ENCODE results near the gene PHLDB2. TPM values are rescaled to one million over a fixed set of nuclear protein-coding genes. Genes with fewer than 3 reads are reported as not detected.

The PHLDB2 gene
- total RNA-seq, 1 experiment from 2014 or later: 13.2 TPM

GRCh38 chr3:111812701-111813100, 46.4 kb upstream of the PHLDB2 start:
- Histone ChIP-seq H3K23ac (ENCODE audit: insufficient read length, low read depth, low read length) (no peak overlapping the region), H3K9ac (ENCODE audit: extremely low read depth, insufficient read length, low read length) (no peak overlapping the region), H2AK5ac (ENCODE audit: insufficient read length, low read length) (no peak overlapping the region), H3K4ac (ENCODE audit: low read depth, low read length) (no peak overlapping the region), H3K56ac (ENCODE audit: insufficient read length, low read depth, low read length) (no peak overlapping the region), H3K4me1 (ENCODE audit: insufficient read depth, low read length) (no peaks in the 10 kb centered on the region), H2BK12ac (ENCODE audit: insufficient read length, low read depth, low read length) (no peak overlapping the region), H3T11ph (ENCODE audit: low read length) (no peak overlapping the region), H2AFZ (ENCODE audit: low read length) (no peak overlapping the region), H3K9me3 (ENCODE audit: control insufficient read depth, low read depth, low read length) (no peaks in the 10 kb centered on the region), H3K27ac (ENCODE audit: insufficient read length, low read depth, low read length) (no peak overlapping the region), H2BK120ac (ENCODE audit: low read depth, low read length, poor library complexity, severe bottlenecking) (no peak overlapping the region), H4K91ac (ENCODE audit: insufficient read length, low read depth, low read length) (no peak overlapping the region), H4K5ac (ENCODE audit: insufficient read length, low read depth, low read length) (no peak overlapping the region), H4K8ac (replicated peaks; ENCODE audit: insufficient read length, low read depth, low read length) (no peak overlapping the region), H3K18ac (ENCODE audit: insufficient read length, low read depth, low read length) (no peak overlapping the region), H3K27me3 (ENCODE audit: insufficient read depth, low read length) (no peaks in the 10 kb centered on the region), H3K79me1 (ENCODE audit: insufficient read depth, low read depth, low read length, poor library complexity, severe bottlenecking) (no peaks in the 10 kb centered on the region), H3K4me2 (ENCODE audit: insufficient read depth, insufficient read length, low read length) (no peak overlapping the region), H2BK20ac (ENCODE audit: low read depth, low read length, poor library complexity, severe bottlenecking) (no peak overlapping the region), H2BK15ac (ENCODE audit: low read depth, low read length) (no peak overlapping the region), H3K79me2 (ENCODE audit: insufficient read depth, low read length) (no peaks in the 10 kb centered on the region), H2BK5ac (ENCODE audit: insufficient read length, low read length) (no peak overlapping the region), H3K14ac (ENCODE audit: insufficient read depth, low read length) (no peak overlapping the region), H3K23me2 (ENCODE audit: insufficient read length, low read depth, low read length, poor library complexity, severe bottlenecking) (no peaks in the 10 kb centered on the region), H4K20me1 (ENCODE audit: control insufficient read depth, insufficient read depth, insufficient read length) (no peaks in the 10 kb centered on the region)
- H3K36me3 Mint-ChIP-seq (ENCODE audit: insufficient read depth in 1 of 3, low read depth in 3 of 3): peaks cover 6 to 20% (median 9%) of the 10 kb centered on the region in 3 experiments
- no peaks in the 10 kb centered on the region for H3K4me1 Mint-ChIP-seq
- peaks cover 9 to 22% of the 10 kb centered on the region in 2 experiments for H3K9me3 Mint-ChIP-seq
- no peaks in the 10 kb centered on the region for H3K27me3 Mint-ChIP-seq (ENCODE audit: low read depth)
- no CpG with 5 or more reads among the region's 1 CpG for WGBS (ENCODE audit: extremely low coverage, insufficient read length, low lambda C conversion rate)
- H3K4me3 Mint-ChIP-seq: no peak overlapping the region
- no peak for DNase-seq
- TF ChIP-seq CTCF (conservative IDR thresholded peaks at IDR 0.05): no peak
- H3K27ac Mint-ChIP-seq: no peak overlapping the region

Data from H9 (cell line).